PC-3 (cell line): ENCODE data around the gene UNC5B. TPM values are rescaled to one million over a fixed set of nuclear protein-coding genes. Genes with fewer than 3 reads are reported as not detected.

Source experiments
- ATAC-seq: fragments of 200-7000 bp; cut with Tn5 transposase; 2 replicates; pipeline ENCODE4 v1.9.1; 2020; ENCODE audit warnings: mild to moderate bottlenecking, moderate library complexity
- BruUV-seq: library from RNA; stranded (reverse); fragments of 400-500 nt; replicated peaks from 2 replicates; lab custom pipeline; 2021; lab: Mats Ljungman, UMichigan
- CTCF ChIA-PET: fragments of 300-600 bp; sonication (Branson Sonifier 250); formaldehyde crosslinking; loops from one replicate; lab custom pipeline; 2022; ENCODE audit warnings: antibody characterized with exemption; lab: Charles Lee
- POLR2A ChIA-PET: fragments of 300-600 bp; sonication (Branson Sonifier 250); formaldehyde crosslinking; loops from one replicate; lab custom pipeline; 2022; ENCODE audit warnings: antibody characterized with exemption; ENCODE audit not compliant: unreplicated experiment; lab: Charles Lee
- DNase-seq: peaks from one replicate; pipeline ENCODE4 v3.0.0-alpha.2; 2015
- H2AFZ ChIP-seq: fragments of 300-600 bp; sonication (generic); 2 replicates; pipeline ENCODE4 v1.6.0; 2016; ENCODE audit warnings: antibody characterized with exemption, low read length
- H3F3A ChIP-seq: fragments of 300-600 bp; sonication (generic); one replicate; pipeline ENCODE4 v1.6.0; 2017; ENCODE audit warnings: antibody characterized with exemption, low read length, control low read depth, mild to moderate bottlenecking; ENCODE audit not compliant: unreplicated experiment
- H3K27ac ChIP-seq: fragments of 300-600 bp; sonication (generic); 2 replicates; pipeline ENCODE4 v1.5.1; 2016; ENCODE audit warnings: mild to moderate bottlenecking, low read length
- H3K27me3 ChIP-seq: fragments of 300-600 bp; sonication (generic); 2 replicates; pipeline ENCODE4 v1.6.1; 2016; ENCODE audit warnings: low read length, mixed read lengths
- H3K36me3 ChIP-seq: fragments of 300-600 bp; sonication (generic); 2 replicates; pipeline ENCODE4 v1.6.1; 2016; ENCODE audit warnings: low read depth, mixed run types, low read length, mixed read lengths
- H3K4me1 ChIP-seq: fragments of 300-600 bp; sonication (generic); 2 replicates; pipeline ENCODE4 v1.5.1; 2016; ENCODE audit warnings: low read length; ENCODE audit not compliant: insufficient read depth
- H3K4me2 ChIP-seq: fragments of 300-600 bp; sonication (generic); 2 replicates; pipeline ENCODE4 v1.6.0; 2016; ENCODE audit warnings: low read length
- H3K4me3 ChIP-seq: fragments of 300-600 bp; sonication (generic); 2 replicates; pipeline ENCODE4 v1.5.1; 2016; ENCODE audit warnings: mild to moderate bottlenecking, low read length, mixed read lengths
- H3K79me2 ChIP-seq: fragments of 300-600 bp; sonication (generic); 2 replicates; pipeline ENCODE4 v1.6.1; 2017; ENCODE audit warnings: low read length, mixed read lengths
- H3K9ac ChIP-seq: fragments of 300-600 bp; sonication (generic); 2 replicates; pipeline ENCODE4 v1.6.0; 2016; ENCODE audit warnings: mild to moderate bottlenecking, low read length
- H3K9me2 ChIP-seq: fragments of 300-600 bp; sonication (generic); replicated peaks from 2 replicates; pipeline ENCODE4 v1.6.1; 2016; ENCODE audit warnings: mixed run types, low read length, mixed read lengths
- H3K9me3 ChIP-seq: fragments of 300-600 bp; sonication (generic); 2 replicates; pipeline ENCODE4 v1.6.1; 2016; ENCODE audit warnings: low read length, mixed read lengths
- H4K20me1 ChIP-seq: fragments of 300-600 bp; sonication (generic); 2 replicates; pipeline ENCODE4 v1.6.1; 2016; ENCODE audit warnings: low read length, mixed read lengths
- CTCF ChIP-seq: fragments of 300-600 bp; sonication (generic); conservative IDR thresholded peaks from 2 replicates; pipeline ENCODE4 v1.5.1; 2017; ENCODE audit warnings: antibody characterized with exemption, low read depth, mild to moderate bottlenecking, low read length
- EZH2 ChIP-seq: fragments of 300-600 bp; sonication (generic); IDR thresholded peaks from one replicate; pipeline ENCODE4 v1.6.1; 2017; ENCODE audit warnings: antibody characterized with exemption, mild to moderate bottlenecking, low read length; ENCODE audit not compliant: unreplicated experiment
- EZH2phosphoT487 ChIP-seq: fragments of 300-600 bp; sonication (generic); IDR thresholded peaks from 2 replicates; pipeline ENCODE4 v1.6.1; 2018; ENCODE audit warnings: mild to moderate bottlenecking, antibody characterized with exemption, low read length, borderline replicate concordance
- intact Hi-C: fragments of 100-400 bp; cut with micrococcal nuclease; formaldehyde crosslinking; loops from 2 replicates; pipeline ENCODE4 v1.9.0; 2023
- total RNA-seq: library from RNA; depleted of rRNA; stranded (reverse); fragments of >200 nt; gene quantifications from 2 replicates; pipeline ENCODE4 v1.2.3, GENCODE V29; 2014

The UNC5B gene
- total RNA-seq, 1 experiment from 2014 or later: 0.26 TPM

DNA sequence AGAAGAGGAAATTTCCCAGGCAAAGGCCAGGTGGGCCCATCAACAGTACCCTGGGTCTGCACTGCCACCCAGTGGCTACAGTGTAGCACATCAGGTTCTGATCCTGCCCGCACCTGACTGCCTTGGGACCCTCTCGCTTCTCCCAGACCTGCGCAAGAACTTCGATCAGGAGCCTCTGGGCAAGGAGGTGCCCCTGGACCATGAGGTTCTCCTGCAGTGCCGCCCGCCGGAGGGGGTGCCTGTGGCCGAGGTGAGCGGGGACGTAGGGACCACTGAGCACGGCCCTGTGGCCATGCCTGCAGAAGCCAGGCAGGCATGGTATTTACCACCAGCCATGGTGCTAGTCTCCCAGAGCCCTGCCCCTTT lies 72.8 kb downstream of the UNC5B start:
- H3K9ac ChIP-seq: no peak overlapping the region
- peak; percentile 47 for DNase-seq
- ChIA-PET CTCF (no interaction called here), POLR2A (no interaction called here)
- no peak overlapping the region for H2AFZ ChIP-seq
- H3K4me3 ChIP-seq: no peak overlapping the region
- H3K9me3 ChIP-seq: no peaks in the 10 kb centered on the region
- no peaks in the 10 kb centered on the region for H3K27me3 ChIP-seq
- no peaks in the 10 kb centered on the region for H4K20me1 ChIP-seq
- intact Hi-C loops: no loop called here
- TF ChIP-seq EZH2phosphoT487 (no peak), EZH2 (no peak), CTCF (peak; percentile 78)
- H3K4me2 ChIP-seq: no peak overlapping the region
- H3K27ac ChIP-seq: no peak overlapping the region
- no peaks in the 10 kb centered on the region for H3K9me2 ChIP-seq
- H3K4me1 ChIP-seq: no peaks in the 10 kb centered on the region
- H3K79me2 ChIP-seq: no peaks in the 10 kb centered on the region
- BruUV-seq: no TSS peak
- H3K36me3 ChIP-seq: no peaks in the 10 kb centered on the region
- H3F3A ChIP-seq: no peaks in the 10 kb centered on the region
- peak; percentile 79 for ATAC-seq

- Histone ChIP-seq H3K4me1 (no peaks in the 10 kb centered on the region), H3K27ac (no peak overlapping the region), H2AFZ (no peak overlapping the region), H3K4me2 (no peak overlapping the region), H4K20me1 (no peaks in the 10 kb centered on the region), H3K9ac (no peak overlapping the region), H3K9me2 (no peaks in the 10 kb centered on the region), H3K9me3 (no peaks in the 10 kb centered on the region), H3K36me3 (no peaks in the 10 kb centered on the region), H3F3A (no peaks in the 10 kb centered on the region), H3K4me3 (no peak overlapping the region), H3K79me2 (no peaks in the 10 kb centered on the region), H3K27me3 (no peaks in the 10 kb centered on the region)
- ATAC-seq (no peak), DNase-seq (no peak)
- intact Hi-C loops: no loop called here
- ChIA-PET POLR2A (no interaction called here), CTCF (no interaction called here)
- BruUV-seq: no TSS peak
- TF ChIP-seq EZH2: no peak
- TF ChIP-seq CTCF: no peak
- no peak for TF ChIP-seq EZH2phosphoT487
Observed at GRCh38 chr10:71285986-71286385, 73.6 kb downstream of the UNC5B start.

GRCh38 chr10:71286521-71287294 lies 74.3 kb downstream of the UNC5B start:
- BruUV-seq: no TSS peak
- CTCF ChIA-PET: no interaction called here
- Histone ChIP-seq H3K27me3 (no peaks in the 10 kb centered on the region), H3K4me2 (no peak overlapping the region), H3K9ac (no peak overlapping the region), H3K27ac (no peak overlapping the region), H3K4me1 (no peaks in the 10 kb centered on the region), H3K4me3 (no peak overlapping the region), H2AFZ (no peak overlapping the region), H3K36me3 (no peaks in the 10 kb centered on the region), H3F3A (no peaks in the 10 kb centered on the region), H3K9me3 (no peaks in the 10 kb centered on the region), H3K79me2 (no peaks in the 10 kb centered on the region), H3K9me2 (no peaks in the 10 kb centered on the region), H4K20me1 (no peaks in the 10 kb centered on the region)
- ATAC-seq (no peak), DNase-seq (no peak)
- POLR2A ChIA-PET: no interaction called here
- intact Hi-C loops: no loop called here
- no peak for TF ChIP-seq CTCF
- no peak for TF ChIP-seq EZH2phosphoT487
- TF ChIP-seq EZH2: no peak
